Body of pancreas (tissue), 4 donors: ENCODE measurements around the gene USP24.
A peak's percentile ranks its signal among the peaks of the same experiment; 100 is the strongest.

Experiments
- CTCF ChIP-seq, 7 experiments: fragments of 450-650 bp in 4 of 7; fragments of 200-600 bp in 3 of 7; sonication (generic) in 3 of 7; IDR thresholded peaks; one replicate each; pipeline ENCODE4 v1.5.1; 2016 to 2019; ENCODE audit warnings: antibody characterized with exemption in 7 of 7
- POLR2A ChIP-seq, 3 donors: fragments of 450-650 bp; IDR thresholded peaks; one replicate each; pipeline ENCODE4 v1.6.1; 2016; ENCODE audit warnings: antibody characterized with exemption in 3 of 3, mild to moderate bottlenecking in 2 of 3

GRCh38 chr1:55021942-55022546 lies 193.1 kb downstream of the USP24 start:
- TF ChIP-seq CTCF (IDR thresholded peaks at IDR 0.05) (peak; percentile 77 to 95 (median 87)), POLR2A (IDR thresholded peaks at IDR 0.05) (no peak)
